WTC11 (cell line): Measurements from ENCODE around the gene SNX25. TPM values are rescaled to one million over a fixed set of nuclear protein-coding genes. Genes with fewer than 3 reads are reported as not detected.
"Not testable (repeated sequence)": the region's sequence is repeated elsewhere in the genome, so short reads cannot be mapped to it uniquely, and the experiment has no call there.

Source experiments
- ATAC-seq: fragments of 200-7000 bp; cut with Tn5 transposase; 2 replicates; pipeline ENCODE4 v1.10.0; 2021; ENCODE audit warnings: mild to moderate bottlenecking, moderate library complexity
- CTCF ChIA-PET: fragments of 300-600 bp; sonication (Branson Sonifier 250); formaldehyde crosslinking; loops from one replicate; lab custom pipeline; 2021; ENCODE audit warnings: antibody characterized with exemption; lab: Charles Lee
- POLR2A ChIA-PET: fragments of 350-600 bp; sonication (Branson Sonifier 250); formaldehyde crosslinking; loops from one replicate; lab custom pipeline; 2021; ENCODE audit warnings: antibody characterized with exemption; lab: Charles Lee
- DNase-seq: peaks from one replicate; pipeline ENCODE4 v3.0.0; 2021; ENCODE audit warnings: low spot score
- H3K27ac Mint-ChIP-seq: 2 replicates; pipeline ENCODE4 v1.8.0; 2021; ENCODE audit warnings: mixed read lengths
- H3K27me3 Mint-ChIP-seq: 2 replicates; pipeline ENCODE4 v1.8.0; 2021; ENCODE audit warnings: low read depth, mild to moderate bottlenecking, moderate library complexity, mixed read lengths
- H3K36me3 Mint-ChIP-seq: 2 replicates; pipeline ENCODE4 v1.8.0; 2021; ENCODE audit warnings: mixed read lengths
- H3K4me1 Mint-ChIP-seq: 2 replicates; pipeline ENCODE4 v1.8.0; 2022; ENCODE audit warnings: mixed read lengths
- H3K4me3 Mint-ChIP-seq: 2 replicates; pipeline ENCODE4 v1.8.0; 2021; ENCODE audit warnings: mild to moderate bottlenecking, moderate library complexity, mixed read lengths
- H3K9me3 Mint-ChIP-seq: 2 replicates; pipeline ENCODE4 v1.8.0; 2021; ENCODE audit warnings: mixed read lengths
- CDX4 ChIP-seq: fragments of 250-450 bp; sonication (Bioruptor Pico); IDR thresholded peaks from 2 replicates; pipeline ENCODE4 v1.9.0; 2021; ENCODE audit warnings: moderate library complexity, mild to moderate bottlenecking, inconsistent platforms, borderline replicate concordance
- CREB1 ChIP-seq: sonication (generic); formaldehyde crosslinking; IDR thresholded peaks from 2 replicates; pipeline ENCODE4 v1.8.0; 2023; ENCODE audit warnings: mild to moderate bottlenecking, missing genetic modification reagents
- FOXP4 ChIP-seq: sonication (generic); formaldehyde crosslinking; IDR thresholded peaks from 2 replicates; pipeline ENCODE4 v1.8.0; 2022; ENCODE audit warnings: mild to moderate bottlenecking, missing genetic modification reagents
- HMGA2 ChIP-seq: fragments of 250-450 bp; sonication (Bioruptor Pico); IDR thresholded peaks from 2 replicates; pipeline ENCODE4 v1.4.0; 2021; ENCODE audit warnings: mild to moderate bottlenecking, moderate library complexity
- JAZF1 ChIP-seq: fragments of 250-450 bp; sonication (Bioruptor Pico); IDR thresholded peaks from 2 replicates; pipeline ENCODE4 v1.9.0; 2021; ENCODE audit warnings: moderate library complexity, mild to moderate bottlenecking, inconsistent platforms
- JUN ChIP-seq: sonication (generic); formaldehyde crosslinking; IDR thresholded peaks from 2 replicates; pipeline ENCODE4 v1.8.0; 2023; ENCODE audit warnings: mild to moderate bottlenecking, missing genetic modification reagents
- MAX ChIP-seq: sonication (generic); formaldehyde crosslinking; IDR thresholded peaks from 2 replicates; pipeline ENCODE4 v1.8.0; 2022; ENCODE audit warnings: mild to moderate bottlenecking, missing genetic modification reagents
- MLX ChIP-seq: sonication (generic); formaldehyde crosslinking; IDR thresholded peaks from 2 replicates; pipeline ENCODE4 v1.8.1; 2023; ENCODE audit warnings: mild to moderate bottlenecking, missing genetic modification reagents, moderate library complexity
- MYBL2 ChIP-seq: sonication (generic); formaldehyde crosslinking; IDR thresholded peaks from 2 replicates; pipeline ENCODE4 v1.8.1; 2023; ENCODE audit warnings: mild to moderate bottlenecking, moderate library complexity, missing genetic modification reagents
- NFATC4 ChIP-seq: fragments of 250-450 bp; sonication (Bioruptor Pico); IDR thresholded peaks from 2 replicates; pipeline ENCODE4 v1.9.0; 2021; ENCODE audit warnings: mild to moderate bottlenecking
- RELA ChIP-seq: sonication (generic); formaldehyde crosslinking; IDR thresholded peaks from 2 replicates; pipeline ENCODE4 v1.8.1; 2022; ENCODE audit warnings: missing genetic modification reagents, mild to moderate bottlenecking, borderline replicate concordance
- SOX15 ChIP-seq: fragments of 250-450 bp; sonication (Bioruptor Pico); IDR thresholded peaks from 2 replicates; pipeline ENCODE4 v1.9.0; 2021; ENCODE audit warnings: mild to moderate bottlenecking
- STAT6 ChIP-seq: sonication (generic); formaldehyde crosslinking; conservative IDR thresholded peaks from 2 replicates; pipeline ENCODE4 v1.8.1; 2023; ENCODE audit warnings: mild to moderate bottlenecking, low read depth, missing genetic modification reagents, moderate library complexity
- TCF7 ChIP-seq: sonication (generic); formaldehyde crosslinking; IDR thresholded peaks from 2 replicates; pipeline ENCODE4 v1.8.0; 2022; ENCODE audit warnings: mild to moderate bottlenecking, low read depth, missing genetic modification reagents, moderate library complexity
- TEAD4 ChIP-seq: sonication (generic); formaldehyde crosslinking; IDR thresholded peaks from 2 replicates; pipeline ENCODE4 v1.8.0; 2022; ENCODE audit warnings: mild to moderate bottlenecking, missing genetic modification reagents
- TP53 ChIP-seq: sonication (generic); formaldehyde crosslinking; IDR thresholded peaks from 2 replicates; pipeline ENCODE4 v1.8.1; 2023; ENCODE audit warnings: mild to moderate bottlenecking, missing genetic modification reagents
- ZNF121 ChIP-seq: sonication (generic); formaldehyde crosslinking; IDR thresholded peaks from 2 replicates; pipeline ENCODE4 v1.8.0; 2023; ENCODE audit warnings: missing genetic modification reagents
- ZNF138 ChIP-seq: sonication (generic); formaldehyde crosslinking; conservative IDR thresholded peaks from 2 replicates; pipeline ENCODE4 v1.8.1; 2022; ENCODE audit warnings: mild to moderate bottlenecking, moderate library complexity, missing genetic modification reagents
- ZNF263 ChIP-seq: sonication (generic); formaldehyde crosslinking; IDR thresholded peaks from 2 replicates; pipeline ENCODE4 v1.8.1; 2022; ENCODE audit warnings: low read depth, mild to moderate bottlenecking, moderate library complexity, missing genetic modification reagents
- ZNF416 ChIP-seq: fragments of 250-450 bp; sonication (Bioruptor Pico); IDR thresholded peaks from 2 replicates; pipeline ENCODE4 v1.9.0; 2021; ENCODE audit warnings: mild to moderate bottlenecking, inconsistent platforms
- ZSCAN18 ChIP-seq: fragments of 250-450 bp; sonication (Bioruptor Pico); IDR thresholded peaks from 2 replicates; pipeline ENCODE4 v2.1.2; 2022; ENCODE audit warnings: mild to moderate bottlenecking, moderate library complexity
- total RNA-seq: library from RNA; stranded (reverse); gene quantifications from 3 replicates; pipeline ENCODE4 v1.2.3, GENCODE V29; 2021
- TF ChIP-seq, protein P1 (sequence below): sonication (generic); formaldehyde crosslinking; IDR thresholded peaks from 2 replicates; pipeline ENCODE4 v1.8.1; 2022; ENCODE audit warnings: low read depth, missing genetic modification reagents, borderline replicate concordance

The SNX25 gene
- total RNA-seq, 1 experiment from 2014 or later, result 16.9 TPM

DNA sequence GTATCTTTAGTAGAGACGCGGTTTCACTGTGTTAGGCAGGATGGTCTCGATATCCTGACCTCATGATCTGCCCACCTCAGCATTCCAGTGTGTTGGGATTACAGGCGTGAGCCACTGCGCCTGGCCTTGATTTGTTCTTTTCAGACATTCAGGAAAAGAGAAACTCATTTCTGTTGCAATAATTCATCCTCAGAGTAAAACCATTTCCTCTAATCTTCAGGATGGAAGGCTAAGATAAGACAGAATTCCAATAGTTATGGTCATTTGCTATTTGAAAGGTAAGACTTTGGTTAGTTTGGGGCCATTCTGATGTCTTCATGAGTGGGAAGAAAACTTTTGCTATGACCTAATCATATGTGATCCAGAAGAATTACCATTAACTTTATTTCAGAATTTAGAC lies 103.3 kb downstream of the SNX25 start:
- DNase-seq (no peak), ATAC-seq (no peak)
- no peak overlapping the region for H3K27ac Mint-ChIP-seq
- peaks cover 17% of the 10 kb centered on the region for H3K4me1 Mint-ChIP-seq
- TF ChIP-seq FOXP4 (CRISPR knock-in tag) (no peak), ZSCAN18 (CRISPR knock-in tag) (no peak), CREB1 (no peak), NFATC4 (CRISPR knock-in tag) (no peak), TP53 (CRISPR knock-in tag) (no peak), MYBL2 (CRISPR knock-in tag) (no peak), ZNF416 (no peak), SOX15 (CRISPR knock-in tag) (no peak), HMGA2 (CRISPR knock-in tag) (no peak), MLX (CRISPR knock-in tag) (no peak), ZNF138 (CRISPR knock-in tag) (no peak), ZNF121 (no peak), RELA (no peak), TEAD4 (no peak), JUN (CRISPR knock-in tag) (no peak), JAZF1 (CRISPR knock-in tag) (no peak)
- TF ChIP-seq, protein P1, sequence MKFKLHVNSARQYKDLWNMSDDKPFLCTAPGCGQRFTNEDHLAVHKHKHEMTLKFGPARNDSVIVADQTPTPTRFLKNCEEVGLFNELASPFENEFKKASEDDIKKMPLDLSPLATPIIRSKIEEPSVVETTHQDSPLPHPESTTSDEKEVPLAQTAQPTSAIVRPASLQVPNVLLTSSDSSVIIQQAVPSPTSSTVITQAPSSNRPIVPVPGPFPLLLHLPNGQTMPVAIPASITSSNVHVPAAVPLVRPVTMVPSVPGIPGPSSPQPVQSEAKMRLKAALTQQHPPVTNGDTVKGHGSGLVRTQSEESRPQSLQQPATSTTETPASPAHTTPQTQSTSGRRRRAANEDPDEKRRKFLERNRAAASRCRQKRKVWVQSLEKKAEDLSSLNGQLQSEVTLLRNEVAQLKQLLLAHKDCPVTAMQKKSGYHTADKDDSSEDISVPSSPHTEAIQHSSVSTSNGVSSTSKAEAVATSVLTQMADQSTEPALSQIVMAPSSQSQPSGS (CRISPR knock-in tag), result no peak
- TF ChIP-seq, all 79 proteins: peak for 0
- Mint-ChIP-seq H3K4me3 (no peak overlapping the region), H3K27me3 (no peaks in the 10 kb centered on the region), H3K36me3 (peaks cover 40% of the 10 kb centered on the region), H3K9me3 (peaks cover 7% of the 10 kb centered on the region)
- CTCF ChIA-PET, result no interaction called here
- POLR2A ChIA-PET, result no interaction called here

GRCh38 chr4:185317462-185317861 lies 108.1 kb downstream of the SNX25 start:
- ATAC-seq, H3K27me3 Mint-ChIP-seq, DNase-seq, CTCF ChIA-PET, POLR2A ChIA-PET, H3K4me3 Mint-ChIP-seq: not testable (repeated sequence)
- peak overlapping the region; percentile 89 for H3K27ac Mint-ChIP-seq
- H3K4me1 Mint-ChIP-seq, result peaks cover 32% of the 10 kb centered on the region
- H3K36me3 Mint-ChIP-seq, result peaks cover 49% of the 10 kb centered on the region
- peaks cover 20% of the 10 kb centered on the region for H3K9me3 Mint-ChIP-seq

DNA sequence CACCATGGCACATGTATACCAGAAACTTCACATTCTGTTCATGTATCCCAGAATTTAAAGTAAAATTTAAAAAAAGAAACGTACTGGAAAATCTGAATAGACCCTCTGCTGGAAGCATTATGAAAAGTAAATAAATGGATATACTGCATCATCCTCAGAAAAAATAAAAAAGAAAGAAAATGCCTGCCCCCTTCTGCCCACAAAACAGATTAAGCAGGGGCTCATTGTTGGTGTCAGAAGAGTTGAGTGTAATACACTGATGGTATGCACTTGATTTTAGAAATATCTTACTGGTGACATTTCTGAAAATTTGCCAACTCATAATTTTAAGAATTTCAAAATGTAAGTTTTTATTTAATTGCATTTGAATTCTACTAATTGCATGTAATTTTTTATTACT lies 108.5 kb downstream of the SNX25 start:
- H3K9me3 Mint-ChIP-seq, result peaks cover 24% of the 10 kb centered on the region
- H3K4me1 Mint-ChIP-seq, result peaks cover 32% of the 10 kb centered on the region
- H3K36me3 Mint-ChIP-seq, result peaks cover 54% of the 10 kb centered on the region
- POLR2A ChIA-PET, result no interaction called here
- H3K4me3 Mint-ChIP-seq, result no peak overlapping the region
- no peak for ATAC-seq
- no peak overlapping the region for H3K27ac Mint-ChIP-seq
- H3K27me3 Mint-ChIP-seq, result no peaks in the 10 kb centered on the region; the same call in 1 of the 2 replicates
- CTCF ChIA-PET, result no interaction called here
- no peak for DNase-seq
- TF ChIP-seq MLX (CRISPR knock-in tag) (no peak), FOXP4 (CRISPR knock-in tag) (no peak), ZNF263 (CRISPR knock-in tag) (no peak), TCF7 (CRISPR knock-in tag) (no peak), CDX4 (CRISPR knock-in tag) (no peak), MAX (CRISPR knock-in tag) (no peak), NFATC4 (CRISPR knock-in tag) (no peak), STAT6 (CRISPR knock-in tag) (no peak)
